Measurements from ENCODE around the gene ANKRD61.

ANKRD61 gene

DNA sequence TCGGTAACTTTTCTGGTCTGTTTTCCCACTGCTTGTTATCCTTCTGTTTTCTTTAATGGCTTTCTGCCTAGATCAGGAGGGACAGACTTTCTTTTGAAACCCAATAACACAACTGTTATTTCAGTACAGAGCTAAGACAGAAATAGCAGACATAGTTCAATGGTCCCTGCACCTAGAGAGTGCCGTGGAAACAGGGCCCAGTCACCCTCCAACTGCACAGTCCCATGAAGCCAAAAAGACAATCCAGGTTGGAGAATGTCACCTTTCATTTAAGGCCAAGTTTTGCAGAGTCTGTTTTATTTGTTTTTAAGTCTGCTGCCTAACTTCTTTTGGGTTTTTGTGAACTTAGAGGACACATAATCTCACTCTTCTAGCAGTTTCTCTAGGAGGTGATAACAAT is 19.6 kb upstream of the ANKRD61 start:
- no peak for DNase-seq (ENCODE audit: low read depth)
- in situ Hi-C loops (cut with HindIII; ENCODE audit: low sequenced_read_pairs): no loop called here
- H3K4me3 ChIP-seq (ENCODE audit: low read depth, low read length): no peak overlapping the region
- TF ChIP-seq, protein P1, sequence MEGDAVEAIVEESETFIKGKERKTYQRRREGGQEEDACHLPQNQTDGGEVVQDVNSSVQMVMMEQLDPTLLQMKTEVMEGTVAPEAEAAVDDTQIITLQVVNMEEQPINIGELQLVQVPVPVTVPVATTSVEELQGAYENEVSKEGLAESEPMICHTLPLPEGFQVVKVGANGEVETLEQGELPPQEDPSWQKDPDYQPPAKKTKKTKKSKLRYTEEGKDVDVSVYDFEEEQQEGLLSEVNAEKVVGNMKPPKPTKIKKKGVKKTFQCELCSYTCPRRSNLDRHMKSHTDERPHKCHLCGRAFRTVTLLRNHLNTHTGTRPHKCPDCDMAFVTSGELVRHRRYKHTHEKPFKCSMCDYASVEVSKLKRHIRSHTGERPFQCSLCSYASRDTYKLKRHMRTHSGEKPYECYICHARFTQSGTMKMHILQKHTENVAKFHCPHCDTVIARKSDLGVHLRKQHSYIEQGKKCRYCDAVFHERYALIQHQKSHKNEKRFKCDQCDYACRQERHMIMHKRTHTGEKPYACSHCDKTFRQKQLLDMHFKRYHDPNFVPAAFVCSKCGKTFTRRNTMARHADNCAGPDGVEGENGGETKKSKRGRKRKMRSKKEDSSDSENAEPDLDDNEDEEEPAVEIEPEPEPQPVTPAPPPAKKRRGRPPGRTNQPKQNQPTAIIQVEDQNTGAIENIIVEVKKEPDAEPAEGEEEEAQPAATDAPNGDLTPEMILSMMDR (IDR thresholded peaks at IDR 0.05; ENCODE audit: low read depth, low read length, missing control alignments): no peak

DNA sequence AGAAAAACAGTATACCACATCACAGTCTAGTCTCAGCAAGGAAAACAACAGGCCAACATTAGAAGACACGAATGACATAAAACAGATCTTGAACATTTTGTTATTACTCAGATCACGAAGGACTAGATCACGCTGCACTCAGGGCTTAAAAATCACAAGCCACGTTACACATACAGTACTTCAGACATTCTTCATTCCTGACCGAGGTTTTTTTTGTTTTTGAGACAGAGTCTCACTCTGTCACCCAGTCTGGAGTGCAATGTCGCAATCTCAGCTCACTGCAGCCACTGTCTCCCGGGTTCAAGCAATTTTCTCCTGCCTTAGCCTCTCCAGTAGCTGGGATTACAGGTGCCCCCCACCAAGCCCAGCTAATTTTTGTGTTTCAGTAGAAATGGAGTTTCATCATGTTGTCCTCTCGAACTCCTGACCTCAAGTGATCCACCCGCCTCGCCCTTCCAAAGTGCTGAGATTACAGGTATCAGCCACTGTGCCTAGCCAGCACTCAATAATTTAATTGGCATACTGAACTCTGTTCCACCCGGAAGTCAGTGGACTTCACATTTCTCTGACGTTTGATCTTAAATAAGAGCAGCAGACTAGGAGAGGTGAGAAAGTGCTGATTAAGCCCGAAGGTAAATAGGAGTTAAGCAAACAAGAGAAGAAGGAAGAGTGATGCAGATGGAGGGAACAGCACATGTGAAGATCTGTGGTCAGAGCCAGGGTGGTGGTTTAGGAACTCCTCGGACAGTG is 18.6 kb upstream of the ANKRD61 start:
- TF ChIP-seq, protein P1 (IDR thresholded peaks at IDR 0.05; ENCODE audit: low read depth, low read length, missing control alignments): no peak
- no peak overlapping the region for H3K4me3 ChIP-seq (ENCODE audit: low read depth, low read length)

DNA sequence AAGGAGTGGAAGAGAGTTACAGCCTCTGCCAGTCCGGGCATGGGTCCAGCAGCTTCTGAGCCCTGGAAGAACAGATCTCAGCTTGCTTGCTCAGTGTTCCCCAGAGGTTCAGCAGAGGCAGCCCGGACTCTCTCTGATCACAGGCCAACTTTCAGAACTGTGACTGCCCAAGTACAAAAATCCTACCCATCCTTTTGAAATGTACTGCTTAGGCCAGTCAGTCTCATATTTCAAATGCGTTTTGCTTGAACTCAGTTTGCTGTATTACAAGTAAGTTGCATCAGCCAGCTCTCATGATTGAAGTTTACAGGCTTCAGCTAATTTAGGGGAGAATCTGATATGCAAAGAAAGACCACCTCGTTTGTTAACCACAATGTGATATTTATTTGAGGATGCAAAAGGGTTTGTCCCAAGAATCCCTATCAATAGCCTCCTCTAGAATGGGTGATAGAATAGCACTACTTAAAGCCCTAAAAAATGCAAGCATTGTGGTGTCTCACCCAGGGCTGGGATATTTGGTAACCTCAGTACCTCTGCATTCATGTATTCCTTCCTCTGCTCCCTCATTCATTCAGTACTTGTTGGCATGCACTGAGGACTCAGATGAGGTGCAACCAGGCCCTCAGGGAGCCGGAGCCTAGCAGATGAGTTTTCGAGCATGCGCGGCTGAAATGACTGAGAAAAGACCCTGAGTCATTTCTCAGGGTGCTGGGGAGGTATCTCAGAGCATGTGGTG is 15.1 kb upstream of the ANKRD61 start:
- in situ Hi-C loops (cut with HindIII; ENCODE audit: low sequenced_read_pairs): no loop called here
- no peak overlapping the region for H3K4me3 ChIP-seq (ENCODE audit: low read depth, low read length)
- TF ChIP-seq, protein P1 (IDR thresholded peaks at IDR 0.05; ENCODE audit: low read depth, low read length, missing control alignments): no peak
- DNase-seq (ENCODE audit: low read depth): peak; percentile 70

More for the DNA sequence above, 18.6 kb upstream of the ANKRD61 start:
- in situ Hi-C loops (cut with HindIII; ENCODE audit: low sequenced_read_pairs): no loop called here
- DNase-seq (ENCODE audit: low read depth): no peak

DNA sequence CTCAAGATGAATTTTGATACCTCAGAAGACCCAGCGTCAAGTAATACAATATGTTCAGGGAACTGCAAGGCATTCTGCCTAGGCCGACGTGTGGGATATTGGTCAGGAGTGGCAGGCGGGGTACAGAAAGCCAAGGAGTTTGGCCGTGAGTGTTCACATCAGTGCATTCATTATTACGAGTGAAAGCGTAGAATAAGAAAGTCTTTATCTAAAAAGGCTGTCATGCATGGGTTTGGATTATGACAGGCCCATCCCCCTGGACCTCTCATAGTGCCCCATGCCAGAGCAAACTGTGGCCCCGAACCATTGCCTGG is 14.6 kb upstream of the ANKRD61 start:
- in situ Hi-C loops (cut with HindIII; ENCODE audit: low sequenced_read_pairs): no loop called here
- TF ChIP-seq, protein P1 (IDR thresholded peaks at IDR 0.05; ENCODE audit: low read depth, low read length, missing control alignments): no peak
- DNase-seq (ENCODE audit: low read depth): no peak
- no peak overlapping the region for H3K4me3 ChIP-seq (ENCODE audit: low read depth, low read length)

DNA sequence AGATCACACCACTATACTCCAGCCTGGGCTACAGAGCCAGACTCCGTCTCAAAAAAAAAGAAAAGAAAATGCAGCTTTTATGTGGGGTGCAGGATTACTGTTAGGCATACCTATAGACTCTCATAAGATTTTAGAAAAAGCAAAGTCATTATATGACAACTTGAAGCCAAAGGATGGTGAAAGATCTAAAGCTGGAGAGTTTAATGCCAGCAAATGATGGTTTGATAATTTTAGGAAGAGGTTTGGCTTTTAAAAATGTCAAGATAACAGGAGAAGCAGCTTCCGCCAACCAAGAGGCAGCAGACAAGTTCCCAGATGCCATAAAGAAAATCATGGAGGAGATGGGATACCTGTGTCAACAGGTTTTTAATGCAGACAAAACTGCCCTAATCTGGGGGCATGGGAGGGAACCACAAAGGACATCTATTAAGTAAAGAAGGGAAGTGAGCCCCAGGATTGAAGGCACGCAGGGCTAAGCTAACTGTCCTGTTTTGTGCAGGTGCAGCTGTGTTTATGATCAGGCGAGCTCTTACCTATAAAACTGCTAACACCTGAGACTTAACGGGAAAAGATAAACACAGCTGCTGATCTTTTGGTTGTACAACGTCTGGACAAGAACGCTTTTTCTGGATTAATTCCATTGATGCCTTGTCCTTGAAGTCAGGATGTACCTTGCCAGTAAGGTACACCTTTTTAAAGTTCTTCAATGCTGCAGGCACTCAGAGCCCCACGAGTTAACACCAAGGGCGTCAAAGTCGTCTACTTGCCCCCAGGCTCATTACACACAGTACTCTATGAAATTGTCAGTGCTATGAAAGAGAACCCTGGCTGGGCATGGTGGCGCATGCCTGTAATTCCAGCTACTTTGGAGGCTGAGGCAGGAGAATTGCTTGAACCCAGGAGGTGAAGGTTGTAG is 10.5 kb upstream of the ANKRD61 start:
- DNase-seq (ENCODE audit: low read depth): no peak
- TF ChIP-seq, protein P1 (IDR thresholded peaks at IDR 0.05; ENCODE audit: low read depth, low read length, missing control alignments): no peak
- no peak overlapping the region for H3K4me3 ChIP-seq (ENCODE audit: low read depth, low read length)
- in situ Hi-C loops (cut with HindIII; ENCODE audit: low sequenced_read_pairs): no loop called here

DNA sequence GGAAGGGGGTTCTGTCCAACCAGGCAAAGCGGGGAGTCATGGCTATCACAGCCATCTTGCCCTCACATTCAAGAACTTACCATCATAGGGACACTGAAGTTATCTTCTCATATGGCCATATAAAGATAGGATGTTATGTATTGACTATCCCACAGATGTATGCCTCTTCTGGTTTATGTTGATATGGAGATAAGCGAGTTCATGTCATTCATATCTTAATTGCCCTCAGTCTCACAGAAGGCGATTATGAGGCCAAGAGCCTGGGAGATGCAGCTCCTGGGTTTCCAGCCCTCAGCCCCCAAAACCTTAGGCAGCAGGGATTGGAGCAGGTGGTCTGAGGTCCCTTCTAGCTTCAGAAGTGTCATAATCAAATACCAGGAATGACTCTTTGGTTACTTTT is 8.5 kb upstream of the ANKRD61 start:
- TF ChIP-seq, protein P1 (IDR thresholded peaks at IDR 0.05; ENCODE audit: low read depth, low read length, missing control alignments): no peak
- in situ Hi-C loops (cut with HindIII; ENCODE audit: low sequenced_read_pairs): no loop called here
- no peak overlapping the region for H3K4me3 ChIP-seq (ENCODE audit: low read depth, low read length)
- no peak for DNase-seq (ENCODE audit: low read depth)

All from astrocyte of the cerebellum (primary cell).